GM19240 (cell line): ENCODE measurements around the gene NDOR1.

Experiments
- DNase-seq: peaks from one replicate; pipeline ENCODE4 v3.0.0; 2011; ENCODE audit warnings: low spot score; ENCODE audit not compliant: insufficient read length

The NDOR1 gene

DNA sequence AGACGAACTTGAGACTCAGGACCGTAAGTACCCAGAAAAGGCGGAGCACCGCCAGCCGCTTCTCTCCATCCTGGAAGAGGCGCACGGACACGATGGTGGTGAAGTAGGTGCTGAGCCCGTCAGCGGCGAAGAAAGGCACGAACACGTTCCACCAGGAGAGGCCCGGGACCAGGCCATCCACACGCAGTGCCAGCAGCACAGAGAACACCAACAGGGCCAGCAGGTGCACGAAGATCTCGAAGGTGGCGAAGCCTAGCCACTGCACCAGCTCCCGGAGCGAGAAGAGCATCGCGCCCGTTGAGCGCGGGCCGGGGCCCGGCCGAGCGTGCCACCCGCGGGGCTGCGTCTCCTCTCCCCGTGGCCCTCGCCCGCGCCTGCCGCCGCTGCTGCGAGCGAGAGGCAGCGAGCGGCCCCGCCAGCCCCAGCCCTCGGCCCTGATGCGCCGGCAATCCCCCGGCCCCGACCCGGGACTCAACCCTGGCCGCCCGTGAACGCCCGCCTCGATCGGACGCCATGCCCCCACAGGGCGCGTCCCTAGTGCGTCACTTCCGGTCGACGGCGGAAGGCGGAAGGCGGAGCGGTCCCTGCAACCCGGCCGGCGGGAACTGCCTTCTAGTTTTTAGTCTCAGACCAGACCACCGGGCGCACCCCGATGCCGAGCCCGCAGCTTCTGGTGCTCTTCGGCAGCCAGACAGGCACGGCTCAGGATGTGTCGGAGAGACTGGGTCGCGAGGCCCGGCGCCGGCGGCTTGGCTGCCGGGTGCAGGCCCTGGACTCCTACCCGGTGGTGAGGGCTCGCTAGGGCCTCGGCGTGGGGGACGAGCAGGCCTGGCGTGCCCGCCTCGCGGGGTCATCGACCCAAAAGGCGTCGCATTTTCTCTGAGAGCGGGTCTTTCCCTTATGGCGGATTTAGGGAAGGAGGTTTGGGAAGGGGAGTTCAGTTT is at the start of gene NDOR1, which contains the start of gene TMEM203:
Gene NDOR1 (plus strand): TSS at position 575 of the 944 bp plus-strand sequence. CDS start 78 bp downstream, at position 653.
Gene TMEM203 (minus strand): TSS at position 523 of the 944 bp plus-strand sequence. CDS start 234 bp downstream, at position 289.
- DNase-seq, result peak; percentile 97

DNA sequence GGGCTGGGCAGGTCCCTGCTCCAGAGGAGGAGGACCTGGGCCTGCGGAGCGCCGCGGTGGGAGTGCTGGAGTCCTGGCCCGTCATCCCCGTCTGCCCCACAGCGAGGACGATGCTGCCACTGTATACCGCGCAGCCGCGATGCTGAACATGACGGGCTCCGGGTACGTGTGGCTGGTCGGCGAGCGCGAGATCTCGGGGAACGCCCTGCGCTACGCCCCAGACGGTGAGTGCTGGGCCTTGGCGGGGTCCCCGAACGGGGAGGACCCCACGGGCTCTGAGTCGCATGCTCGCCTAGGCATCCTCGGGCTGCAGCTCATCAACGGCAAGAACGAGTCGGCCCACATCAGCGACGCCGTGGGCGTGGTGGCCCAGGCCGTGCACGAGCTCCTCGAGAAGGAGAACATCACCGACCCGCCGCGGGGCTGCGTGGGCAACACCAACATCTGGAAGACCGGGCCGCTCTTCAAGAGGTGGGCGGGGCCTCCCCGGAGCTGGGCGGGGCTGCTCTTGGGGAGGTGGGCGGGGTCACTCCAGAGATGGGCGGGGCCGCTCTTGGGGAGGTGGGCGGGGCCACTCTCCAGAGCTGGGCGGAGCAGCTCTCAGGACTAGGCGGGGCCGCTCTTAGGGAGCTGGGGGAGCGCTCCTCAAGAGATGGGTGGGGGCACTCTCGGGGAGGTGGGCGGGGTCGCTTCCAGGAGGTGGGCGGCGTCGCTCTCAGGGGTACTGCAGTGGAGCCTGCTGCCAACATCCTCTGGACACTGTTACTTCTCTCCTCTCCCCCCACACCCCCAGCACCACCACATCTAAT is 48.7 kb upstream of the NDOR1 start:
- no peak for DNase-seq

DNA sequence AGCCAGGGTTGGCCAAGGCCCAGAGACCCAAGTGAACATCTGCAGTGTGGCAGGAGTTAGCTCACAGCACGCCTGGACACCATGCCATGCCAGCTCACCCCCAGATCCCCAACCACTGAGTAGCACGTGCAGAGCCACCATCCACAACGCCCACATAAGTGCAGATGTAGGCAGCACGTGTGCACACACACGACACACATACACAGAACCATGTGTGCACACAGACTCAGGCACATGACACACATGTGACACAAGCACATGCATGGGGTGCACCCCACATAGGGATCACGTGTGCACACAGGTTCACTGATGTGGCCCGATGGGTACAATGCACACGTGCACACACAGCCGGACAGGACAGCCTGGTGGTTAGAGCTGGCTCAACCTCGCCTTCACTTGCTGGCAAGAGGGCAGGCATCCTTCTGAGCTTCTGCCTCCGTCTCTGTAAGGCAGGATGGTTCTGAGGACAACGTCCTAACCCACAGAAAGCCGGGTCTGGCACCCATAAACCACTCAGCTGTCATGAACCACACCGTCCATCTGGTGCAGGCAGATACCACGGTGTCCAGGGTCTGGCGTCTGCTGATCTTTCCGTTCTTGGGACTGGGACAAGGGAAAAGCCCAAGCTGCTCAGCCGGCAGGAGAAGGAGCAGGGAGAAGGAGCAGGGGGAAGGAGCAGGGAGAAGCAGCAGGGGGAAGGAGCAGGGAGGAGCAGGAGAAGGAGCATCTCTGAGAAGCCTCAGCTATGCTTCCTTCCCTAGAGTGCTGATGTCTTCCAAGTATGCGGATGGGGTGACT is 47.7 kb upstream of the NDOR1 start:
- DNase-seq, result no peak

DNA sequence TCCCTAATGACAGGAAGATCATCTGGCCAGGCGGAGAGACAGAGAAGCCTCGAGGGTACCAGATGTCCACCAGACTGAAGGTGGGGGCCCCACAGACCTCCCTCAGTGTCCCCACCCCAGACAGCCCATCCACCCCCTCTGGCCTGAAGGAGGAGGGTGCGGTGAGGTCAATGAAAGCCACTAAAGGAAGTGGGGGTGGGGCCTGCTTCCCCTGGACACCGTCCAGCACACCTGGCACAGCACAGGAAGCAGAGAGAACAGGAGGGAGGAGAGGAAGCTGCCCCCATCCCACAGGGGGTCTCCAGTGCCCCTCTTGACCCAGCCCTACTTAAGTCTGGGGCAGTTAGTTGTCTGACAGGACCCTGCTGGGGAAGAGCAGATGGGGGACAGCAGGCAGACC is 46.9 kb upstream of the NDOR1 start:
- DNase-seq, result no peak

DNA sequence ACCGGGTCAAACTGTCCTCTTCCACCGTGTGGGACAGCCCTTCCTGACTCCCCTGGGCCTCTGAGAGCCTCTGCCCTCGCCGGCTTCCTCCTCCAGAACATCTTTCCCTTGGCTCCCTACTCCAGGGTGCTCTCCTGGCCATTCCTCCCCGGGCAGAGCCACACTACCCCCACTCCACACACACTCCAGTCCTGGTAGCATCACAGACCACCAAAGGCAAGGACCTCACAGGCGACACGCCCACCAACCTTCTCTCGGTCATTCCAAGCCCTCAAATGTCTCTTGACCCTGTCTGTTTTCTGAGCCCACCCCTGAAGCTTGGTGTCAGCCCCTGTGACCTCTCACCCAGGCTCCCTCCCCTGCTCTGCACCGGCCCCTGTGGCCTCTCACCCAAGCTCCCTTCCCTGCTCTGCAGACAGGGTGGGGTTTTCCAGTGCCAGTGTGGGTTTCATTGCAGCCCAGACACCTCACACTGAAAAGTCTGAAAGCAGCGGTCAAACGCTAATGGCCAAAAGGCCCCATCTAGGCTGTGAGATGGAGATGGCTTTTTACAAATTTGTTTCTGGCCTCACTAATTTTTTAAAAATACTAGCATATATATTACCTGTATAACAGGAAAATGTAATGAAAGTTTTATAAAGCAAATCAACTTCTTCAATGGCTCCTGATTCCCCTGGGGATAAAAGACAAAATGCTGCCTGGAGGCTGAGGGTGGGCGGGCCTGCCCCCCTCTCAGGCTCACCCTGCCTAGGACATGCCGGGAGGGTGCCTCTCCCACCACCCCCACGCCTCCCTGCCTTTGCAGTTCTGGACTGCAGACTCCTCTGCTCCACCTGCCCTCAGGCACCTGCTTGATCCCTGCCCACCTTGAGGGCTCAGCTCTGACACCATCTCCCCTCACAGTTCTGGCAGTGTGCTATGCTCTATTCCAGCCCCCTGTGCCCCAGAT is 46.1 kb upstream of the NDOR1 start:
- DNase-seq, result no peak

DNA sequence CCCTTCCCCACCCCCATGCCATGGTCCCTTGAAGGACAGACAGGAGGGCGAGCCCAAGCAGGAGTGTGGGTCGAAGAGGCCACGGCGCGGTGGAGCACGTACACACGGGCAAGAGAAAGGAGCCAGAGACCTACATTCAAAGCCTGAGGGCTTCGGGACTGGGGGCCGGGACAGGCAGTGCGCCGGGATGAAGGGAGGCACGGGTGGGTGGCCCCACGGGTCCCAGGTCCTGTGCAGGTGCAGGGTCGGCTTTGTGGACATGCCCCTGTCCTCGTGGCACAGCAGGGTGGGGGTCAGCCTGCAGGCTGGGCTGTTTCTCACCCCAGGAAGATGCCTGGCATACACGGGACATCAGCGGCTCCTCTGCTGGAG is 45.5 kb upstream of the NDOR1 start:
- no peak for DNase-seq

DNA sequence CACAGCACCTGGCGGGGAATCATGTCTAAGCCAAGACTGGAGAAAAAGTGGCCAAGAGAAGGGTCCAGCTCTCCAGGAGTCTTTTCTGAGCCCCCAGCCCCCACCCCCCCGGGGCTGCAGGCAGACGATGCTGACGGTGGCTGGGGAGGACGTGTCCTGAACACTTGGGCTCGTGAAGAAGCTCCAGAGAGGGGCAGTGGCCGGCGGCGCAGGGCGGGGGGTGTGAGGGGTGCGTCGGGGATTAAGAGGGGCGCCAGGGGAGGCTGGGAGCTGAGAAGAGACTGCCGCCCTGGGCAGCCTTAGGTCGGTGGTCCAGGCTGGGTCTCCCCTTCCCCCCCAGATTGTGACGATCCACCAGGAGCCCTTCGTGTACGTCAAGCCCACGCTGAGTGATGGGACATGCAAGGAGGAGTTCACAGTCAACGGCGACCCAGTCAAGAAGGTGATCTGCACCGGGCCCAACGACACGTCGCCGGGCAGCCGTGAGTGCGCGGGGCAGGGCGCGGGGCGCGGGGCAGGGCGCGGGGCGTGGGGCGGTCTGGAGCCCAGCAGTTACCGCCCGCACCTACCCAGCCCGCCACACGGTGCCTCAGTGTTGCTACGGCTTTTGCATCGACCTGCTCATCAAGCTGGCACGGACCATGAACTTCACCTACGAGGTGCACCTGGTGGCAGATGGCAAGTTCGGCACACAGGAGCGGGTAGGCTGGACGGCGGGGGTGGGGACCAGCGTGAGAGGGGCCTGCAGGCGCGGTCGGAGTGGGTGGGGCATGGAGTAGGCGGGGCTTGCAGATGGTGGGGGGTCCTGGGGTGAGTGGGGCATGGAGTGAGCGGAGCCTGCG is 44.6 kb upstream of the NDOR1 start:
- no peak for DNase-seq

DNA sequence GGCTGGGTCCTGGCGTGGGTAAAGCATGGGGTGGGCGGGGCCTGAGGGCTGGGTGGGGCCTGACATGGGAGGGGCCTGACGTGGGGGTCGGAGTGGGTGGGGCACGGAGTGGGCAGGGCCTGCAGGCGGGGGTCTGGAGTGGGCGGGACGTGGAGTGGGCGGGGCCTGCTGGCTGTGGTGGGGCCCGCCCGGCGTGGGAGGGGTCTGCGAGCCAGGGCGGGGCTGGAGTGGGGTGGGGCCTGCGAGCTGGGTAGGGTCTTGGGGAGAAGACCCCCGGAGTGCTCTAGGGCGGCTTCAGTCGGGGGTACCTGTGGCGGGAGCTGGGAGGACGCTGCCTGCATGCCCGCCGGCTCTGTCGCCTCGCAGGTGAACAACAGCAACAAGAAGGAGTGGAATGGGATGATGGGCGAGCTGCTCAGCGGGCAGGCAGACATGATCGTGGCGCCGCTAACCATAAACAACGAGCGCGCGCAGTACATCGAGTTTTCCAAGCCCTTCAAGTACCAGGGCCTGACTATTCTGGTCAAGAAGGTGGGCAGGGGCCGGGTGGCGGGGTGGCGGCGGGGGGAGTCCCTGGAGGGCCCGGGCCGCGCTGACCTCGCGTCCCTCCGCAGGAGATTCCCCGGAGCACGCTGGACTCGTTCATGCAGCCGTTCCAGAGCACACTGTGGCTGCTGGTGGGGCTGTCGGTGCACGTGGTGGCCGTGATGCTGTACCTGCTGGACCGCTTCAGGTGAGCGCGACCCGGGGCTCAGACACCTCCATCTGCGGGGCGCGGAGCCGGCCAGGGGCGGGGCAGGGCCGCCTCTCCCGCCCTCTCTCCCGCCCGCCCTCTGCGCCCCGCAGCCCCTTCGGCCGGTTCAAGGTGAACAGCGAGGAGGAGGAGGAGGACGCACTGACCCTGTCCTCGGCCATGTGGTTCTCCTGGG is 43.7 kb upstream of the NDOR1 start:
- no peak for DNase-seq

DNA sequence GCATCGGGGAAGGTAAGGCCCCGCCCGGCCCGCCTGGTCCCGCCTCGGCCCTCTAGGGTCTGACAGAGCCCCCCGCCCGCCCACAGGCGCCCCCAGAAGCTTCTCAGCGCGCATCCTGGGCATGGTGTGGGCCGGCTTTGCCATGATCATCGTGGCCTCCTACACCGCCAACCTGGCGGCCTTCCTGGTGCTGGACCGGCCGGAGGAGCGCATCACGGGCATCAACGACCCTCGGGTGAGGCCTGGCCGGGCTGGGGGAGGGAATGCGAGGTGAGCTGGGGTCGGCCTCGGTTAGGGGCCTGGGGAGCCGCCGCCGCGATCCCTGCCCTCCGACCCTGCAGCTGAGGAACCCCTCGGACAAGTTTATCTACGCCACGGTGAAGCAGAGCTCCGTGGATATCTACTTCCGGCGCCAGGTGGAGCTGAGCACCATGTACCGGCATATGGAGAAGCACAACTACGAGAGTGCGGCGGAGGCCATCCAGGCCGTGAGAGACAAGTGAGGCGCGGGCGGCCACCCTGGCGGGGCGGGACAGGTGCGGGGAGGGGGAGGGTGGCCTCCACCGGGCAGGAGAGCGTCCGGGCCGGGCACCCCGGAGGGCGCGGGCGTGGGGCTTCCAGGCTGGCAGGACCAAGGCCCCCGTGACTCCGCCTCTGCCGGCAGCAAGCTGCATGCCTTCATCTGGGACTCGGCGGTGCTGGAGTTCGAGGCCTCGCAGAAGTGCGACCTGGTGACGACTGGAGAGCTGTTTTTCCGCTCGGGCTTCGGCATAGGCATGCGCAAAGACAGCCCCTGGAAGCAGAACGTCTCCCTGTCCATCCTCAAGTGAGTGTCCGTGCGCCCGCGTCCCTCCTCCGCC is 42.8 kb upstream of the NDOR1 start:
- DNase-seq, result no peak

DNA sequence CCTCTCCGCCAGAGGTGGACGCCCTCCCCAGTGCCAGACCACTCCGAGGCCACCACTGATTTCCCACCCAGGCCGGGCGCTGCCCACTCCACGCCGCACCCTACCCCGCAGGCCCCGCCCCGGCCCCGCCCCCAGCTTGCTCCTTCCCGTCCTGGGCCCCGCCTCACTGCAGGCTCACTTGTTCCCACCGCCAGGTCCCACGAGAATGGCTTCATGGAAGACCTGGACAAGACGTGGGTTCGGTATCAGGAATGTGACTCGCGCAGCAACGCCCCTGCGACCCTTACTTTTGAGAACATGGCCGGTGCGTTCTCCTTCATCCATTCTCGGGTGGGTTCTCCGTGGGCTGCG is 42.2 kb upstream of the NDOR1 start:
- DNase-seq, result no peak

DNA sequence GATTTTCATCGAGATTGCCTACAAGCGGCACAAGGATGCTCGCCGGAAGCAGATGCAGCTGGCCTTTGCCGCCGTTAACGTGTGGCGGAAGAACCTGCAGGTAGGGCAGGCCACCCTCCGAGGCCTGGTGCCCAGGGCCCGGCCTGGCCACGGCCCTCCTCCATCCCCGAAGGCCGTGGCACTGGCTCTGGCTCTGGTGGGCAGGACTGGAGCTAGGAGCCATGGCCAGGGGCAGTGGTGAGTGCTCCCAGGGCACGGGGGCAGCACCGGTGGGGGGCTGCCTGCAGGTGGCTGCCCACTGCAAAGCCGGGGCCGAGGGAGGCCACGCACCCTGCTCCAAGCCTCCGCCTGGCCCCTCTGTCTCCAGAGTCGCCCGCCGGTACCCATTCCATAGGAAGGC is 41.7 kb upstream of the NDOR1 start:
- DNase-seq, result no peak

DNA sequence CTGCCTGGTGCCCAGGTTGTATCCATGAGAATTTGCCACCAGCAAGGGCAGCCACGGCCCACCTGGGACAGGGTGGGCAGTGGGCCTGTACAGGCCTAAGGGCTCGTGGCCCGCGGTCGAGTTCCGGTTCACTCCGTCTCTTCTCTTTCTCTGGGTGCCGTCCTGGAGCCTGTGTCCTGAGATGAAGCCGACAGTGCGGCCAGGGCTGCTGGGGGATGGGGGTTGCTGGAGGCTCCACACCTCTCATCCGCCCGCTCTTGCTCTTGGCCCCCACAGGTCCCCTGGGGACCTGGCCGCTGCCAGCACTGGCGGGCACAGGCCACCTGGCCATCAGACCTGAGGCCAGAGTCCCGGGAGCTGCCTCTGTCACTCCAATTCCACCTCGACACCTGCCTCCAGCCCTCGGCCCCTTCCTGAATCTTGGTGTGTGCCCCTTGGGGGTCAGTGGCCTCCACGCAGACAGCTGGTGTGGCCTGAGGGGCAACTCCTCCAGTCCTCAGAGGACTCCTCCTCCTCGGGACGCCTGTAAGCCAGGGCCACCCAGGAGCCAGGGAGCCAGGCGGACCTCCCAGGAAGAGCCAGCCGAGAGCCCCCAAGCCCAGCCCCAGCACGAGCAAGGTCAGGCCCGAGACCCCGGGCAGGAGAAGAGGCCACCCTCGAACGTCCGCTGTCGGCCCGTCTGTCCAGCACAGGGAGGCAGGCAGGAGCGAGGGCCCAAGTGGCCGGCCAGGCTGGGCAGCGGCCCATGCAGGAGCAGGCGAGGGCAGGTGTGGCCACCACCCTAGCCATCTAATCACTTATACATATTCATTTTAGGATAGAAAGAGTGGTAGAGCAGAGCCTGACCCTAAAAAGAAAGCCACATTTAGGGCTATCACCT is 40.9 kb upstream of the NDOR1 start:
- DNase-seq, result no peak

DNA sequence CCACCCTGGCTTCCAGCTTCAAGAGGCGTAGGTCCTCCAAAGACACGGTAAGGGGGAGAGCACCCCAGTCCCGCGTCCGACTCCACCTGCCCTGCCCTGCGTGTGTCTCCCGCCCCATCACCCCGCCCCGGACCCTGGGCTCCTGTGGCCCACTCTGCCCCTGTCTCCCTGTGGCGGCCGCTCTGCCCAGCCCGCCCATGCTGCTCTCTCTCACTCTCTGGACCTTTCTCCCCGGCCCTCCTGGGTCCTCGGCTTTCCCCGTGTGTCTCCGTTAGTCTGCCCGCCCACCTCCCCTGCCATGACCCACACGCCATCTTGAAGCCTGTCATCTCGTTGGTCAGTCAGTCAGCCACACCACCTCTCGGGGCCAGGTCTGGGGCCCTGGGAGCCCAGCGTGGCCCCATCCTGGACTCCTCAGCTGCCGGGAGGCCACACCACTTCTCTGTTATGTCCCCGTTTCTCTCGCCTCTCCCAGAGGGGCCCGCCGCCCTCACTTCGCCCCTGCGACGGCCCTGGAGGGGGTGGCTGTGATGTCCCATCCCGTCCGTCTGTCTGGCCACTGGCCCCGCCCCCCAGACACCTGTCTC is 40.2 kb upstream of the NDOR1 start:
- DNase-seq, result no peak

DNA sequence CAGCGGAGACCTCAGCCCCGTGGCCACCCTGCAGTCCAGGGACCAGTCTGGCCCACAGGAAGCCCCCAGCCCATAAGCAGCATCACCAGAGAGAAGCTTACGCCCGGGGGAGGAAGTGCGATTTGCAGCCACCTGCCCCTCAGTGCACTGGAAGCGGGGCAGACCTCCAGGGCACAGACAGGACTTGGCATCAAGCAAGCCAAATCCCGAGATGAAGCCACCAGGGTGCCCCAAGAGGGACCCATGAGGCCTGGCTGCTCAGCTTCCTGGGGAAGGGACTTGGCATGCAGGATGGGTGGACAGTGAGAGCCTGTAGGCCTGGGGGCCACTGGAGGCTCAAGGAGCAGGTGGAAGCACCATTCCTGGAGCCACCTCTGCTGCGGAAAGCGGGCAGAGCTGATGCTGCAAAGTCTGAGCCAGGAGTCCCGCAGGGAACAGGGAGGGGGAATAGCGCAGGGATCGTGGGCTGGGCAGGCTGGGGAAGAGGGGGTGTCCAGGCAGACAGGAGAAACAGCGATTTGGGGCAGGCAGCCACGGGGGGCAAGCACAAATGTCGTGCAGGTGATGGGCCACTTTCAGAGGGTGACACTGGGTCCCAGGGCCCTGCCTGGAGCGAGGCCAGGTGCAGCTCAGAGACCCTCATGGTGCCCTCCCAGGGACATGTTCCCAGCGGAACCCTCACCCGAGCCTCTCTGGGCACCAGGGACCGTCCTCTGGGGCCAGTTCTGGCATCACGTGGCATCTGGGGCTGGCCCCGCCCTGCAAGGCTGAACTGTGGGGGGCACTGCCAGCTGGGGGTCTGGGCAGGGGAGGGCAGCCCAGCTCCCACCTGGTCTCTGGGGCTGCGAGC is 38.9 kb upstream of the NDOR1 start:
- no peak for DNase-seq

DNA sequence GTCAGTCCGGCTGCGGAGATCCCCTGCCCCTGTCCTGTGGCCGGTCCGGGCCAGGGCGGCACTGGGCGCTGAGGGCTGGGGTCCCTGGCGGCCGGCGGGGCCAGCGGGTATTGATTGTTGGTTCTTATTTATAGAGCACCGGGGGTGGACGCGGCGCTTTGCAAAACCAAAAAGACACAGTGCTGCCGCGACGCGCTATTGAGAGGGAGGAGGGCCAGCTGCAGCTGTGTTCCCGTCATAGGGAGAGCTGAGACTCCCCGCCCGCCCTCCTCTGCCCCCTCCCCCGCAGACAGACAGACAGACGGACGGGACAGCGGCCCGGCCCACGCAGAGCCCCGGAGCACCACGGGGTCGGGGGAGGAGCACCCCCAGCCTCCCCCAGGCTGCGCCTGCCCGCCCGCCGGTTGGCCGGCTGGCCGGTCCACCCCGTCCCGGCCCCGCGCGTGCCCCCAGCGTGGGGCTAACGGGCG is 38.2 kb upstream of the NDOR1 start:
- no peak for DNase-seq
